HG02885 (cell line): ENCODE data around the gene ANKMY1.

ENCODE experiments used
- ATAC-seq: cut with Tn5 transposase; IDR thresholded peaks from one replicate; pipeline ENCODE4 v1.9.1; 2021; ENCODE audit warnings: mild to moderate bottlenecking; ENCODE audit not compliant: unreplicated experiment, poor library complexity

The ANKMY1 gene

DNA sequence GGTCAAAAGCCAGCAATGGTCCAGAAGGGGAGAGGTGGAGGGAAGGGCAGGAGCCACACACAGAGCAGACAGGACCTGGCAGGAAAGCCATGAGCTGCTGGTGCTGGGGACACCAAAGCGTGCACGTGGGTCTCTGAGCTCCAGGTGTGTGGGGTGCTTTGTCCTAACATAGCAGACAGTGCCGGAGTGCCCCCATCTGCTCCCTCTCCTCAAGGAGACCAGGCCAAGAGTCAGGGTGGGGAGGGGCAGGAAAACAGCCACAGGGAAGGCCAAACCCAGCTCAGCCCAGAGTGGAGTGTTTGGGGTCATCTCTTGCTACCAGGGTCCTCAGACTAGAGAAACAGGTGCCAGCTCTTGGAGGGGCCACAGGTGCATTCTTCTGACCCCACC lies 126.5 kb downstream of the ANKMY1 start:
- no peak for ATAC-seq

- no peak for ATAC-seq
Measured at GRCh38 chr2:240430595-240430994, 127.2 kb downstream of the ANKMY1 start.

GRCh38 chr2:240429872-240430491 lies 127.8 kb downstream of the ANKMY1 start:
- ATAC-seq: no peak
